Hepatocyte (in vitro differentiated cells): Measurements from ENCODE around the gene PKP4. TPM values are rescaled to one million over a fixed set of nuclear protein-coding genes. Genes with fewer than 3 reads are reported as not detected.

Source experiments
- DNase-seq: peaks from one replicate; pipeline ENCODE4 v3.0.0-alpha.2; 2016; ENCODE audit warnings: low spot score
- H2AFZ ChIP-seq: fragments of 200-600 bp; sonication (generic); 2 replicates; pipeline ENCODE4 v1.6.0; 2016; ENCODE audit warnings: antibody characterized with exemption, mild to moderate bottlenecking
- H3K27ac ChIP-seq: fragments of 200-600 bp; sonication (generic); 2 replicates; pipeline ENCODE4 v1.5.1; 2016; ENCODE audit warnings: mild to moderate bottlenecking
- H3K27me3 ChIP-seq: fragments of 200-600 bp; sonication (generic); 2 replicates; pipeline ENCODE4 v1.6.1; 2016
- H3K36me3 ChIP-seq: fragments of 200-600 bp; sonication (generic); replicated peaks from 2 replicates; pipeline ENCODE4 v1.5.1; 2016; ENCODE audit warnings: low read depth; ENCODE audit not compliant: insufficient read depth
- H3K4me1 ChIP-seq: fragments of 200-600 bp; sonication (generic); 2 replicates; pipeline ENCODE4 v1.5.1; 2016; ENCODE audit warnings: mild to moderate bottlenecking, moderate library complexity; ENCODE audit not compliant: insufficient read depth
- H3K4me2 ChIP-seq: fragments of 200-600 bp; sonication (generic); 2 replicates; pipeline ENCODE4 v1.6.0; 2016
- H3K4me3 ChIP-seq: fragments of 200-600 bp; sonication (generic); 2 replicates; pipeline ENCODE4 v1.5.1; 2016; ENCODE audit warnings: mild to moderate bottlenecking
- H3K79me2 ChIP-seq: fragments of 200-600 bp; sonication (generic); 2 replicates; pipeline ENCODE4 v1.6.0; 2017; ENCODE audit warnings: mild to moderate bottlenecking
- H3K9me2 ChIP-seq: fragments of 200-600 bp; sonication (generic); replicated peaks from 2 replicates; pipeline ENCODE4 v1.6.0; 2017; ENCODE audit warnings: mild to moderate bottlenecking; ENCODE audit not compliant: insufficient read depth
- H3K9me3 ChIP-seq: fragments of 200-600 bp; sonication (generic); 2 replicates; pipeline ENCODE4 v1.5.1; 2016; ENCODE audit warnings: low read depth, mild to moderate bottlenecking
- H4K20me1 ChIP-seq: fragments of 200-600 bp; sonication (generic); 2 replicates; pipeline ENCODE4 v1.6.0; 2016; ENCODE audit warnings: mild to moderate bottlenecking; ENCODE audit not compliant: insufficient read depth, poor library complexity, severe bottlenecking
- EZH2 ChIP-seq: fragments of 200-600 bp; sonication (generic); IDR thresholded peaks from 2 replicates; pipeline ENCODE4 v1.6.1; 2016; ENCODE audit warnings: antibody characterized with exemption, mild to moderate bottlenecking, borderline replicate concordance
- EZH2phosphoT487 ChIP-seq: fragments of 200-600 bp; sonication (generic); IDR thresholded peaks from one replicate; pipeline ENCODE4 v1.6.1; 2018; ENCODE audit warnings: antibody characterized with exemption, mild to moderate bottlenecking, low read depth, moderate library complexity; ENCODE audit not compliant: unreplicated experiment, severe bottlenecking
- WGBS: methylation state at CpG from one replicate; pipeline ENCODE4 v1.1.6; 2016; ENCODE audit warnings: low lambda C conversion rate; ENCODE audit errors: missing lambda C conversion rate; 5-methylcytosine and 5-hydroxymethylcytosine counted together
- polyA plus RNA-seq: library from polyadenylated mRNA; unstranded; fragments of >200 nt; fragmentation: Nextera tagmentation; extraction: Ambion mirVana; gene quantifications from 2 replicates; pipeline ENCODE4 v1.2.1, GENCODE V29; 2016
- total RNA-seq: library from RNA; depleted of rRNA; stranded (reverse); fragments of >200 nt; gene quantifications from 2 replicates; pipeline ENCODE4 v1.2.3, GENCODE V29; 2014
- TF ChIP-seq, protein P1 (sequence below): fragments of 200-600 bp; sonication (generic); IDR thresholded peaks from 2 replicates; pipeline ENCODE4 v1.5.1; 2016; ENCODE audit warnings: antibody characterized with exemption, mild to moderate bottlenecking; ENCODE audit not compliant: poor library complexity

The PKP4 gene
- total and polyA plus RNA-seq, 2 experiments from 2014 or later, result 10.6 to 32.2 TPM

GRCh38 chr2:158543957-158544356 is 87.2 kb downstream of the PKP4 start:
- Histone ChIP-seq H3K9me2 (no peaks in the 10 kb centered on the region), H3K9me3 (no peaks in the 10 kb centered on the region), H3K27me3 (no peaks in the 10 kb centered on the region), H2AFZ (no peak overlapping the region), H3K79me2 (no peaks in the 10 kb centered on the region), H3K4me1 (peaks cover 10% of the 10 kb centered on the region), H3K27ac (no peak overlapping the region), H3K4me3 (no peak overlapping the region), H3K36me3 (no peaks in the 10 kb centered on the region), H3K4me2 (no peak overlapping the region), H4K20me1 (no peaks in the 10 kb centered on the region)
- no peak for DNase-seq
- no peak for TF ChIP-seq EZH2phosphoT487
- TF ChIP-seq EZH2, result no peak
- TF ChIP-seq, protein P1, sequence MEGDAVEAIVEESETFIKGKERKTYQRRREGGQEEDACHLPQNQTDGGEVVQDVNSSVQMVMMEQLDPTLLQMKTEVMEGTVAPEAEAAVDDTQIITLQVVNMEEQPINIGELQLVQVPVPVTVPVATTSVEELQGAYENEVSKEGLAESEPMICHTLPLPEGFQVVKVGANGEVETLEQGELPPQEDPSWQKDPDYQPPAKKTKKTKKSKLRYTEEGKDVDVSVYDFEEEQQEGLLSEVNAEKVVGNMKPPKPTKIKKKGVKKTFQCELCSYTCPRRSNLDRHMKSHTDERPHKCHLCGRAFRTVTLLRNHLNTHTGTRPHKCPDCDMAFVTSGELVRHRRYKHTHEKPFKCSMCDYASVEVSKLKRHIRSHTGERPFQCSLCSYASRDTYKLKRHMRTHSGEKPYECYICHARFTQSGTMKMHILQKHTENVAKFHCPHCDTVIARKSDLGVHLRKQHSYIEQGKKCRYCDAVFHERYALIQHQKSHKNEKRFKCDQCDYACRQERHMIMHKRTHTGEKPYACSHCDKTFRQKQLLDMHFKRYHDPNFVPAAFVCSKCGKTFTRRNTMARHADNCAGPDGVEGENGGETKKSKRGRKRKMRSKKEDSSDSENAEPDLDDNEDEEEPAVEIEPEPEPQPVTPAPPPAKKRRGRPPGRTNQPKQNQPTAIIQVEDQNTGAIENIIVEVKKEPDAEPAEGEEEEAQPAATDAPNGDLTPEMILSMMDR, result no peak
- 96% methylated on average over 2 of the region's 2 CpGs for WGBS

- Histone ChIP-seq H3K36me3 (no peaks in the 10 kb centered on the region), H3K9me2 (no peaks in the 10 kb centered on the region), H2AFZ (no peak overlapping the region), H3K4me2 (no peak overlapping the region), H3K27ac (no peak overlapping the region), H3K4me3 (no peak overlapping the region), H3K79me2 (no peaks in the 10 kb centered on the region), H3K9me3 (no peaks in the 10 kb centered on the region), H3K27me3 (no peaks in the 10 kb centered on the region), H3K4me1 (no peaks in the 10 kb centered on the region), H4K20me1 (no peaks in the 10 kb centered on the region)
- 81% methylated on average over 1 of the region's 1 CpG for WGBS
- TF ChIP-seq, protein P1, result no peak
- TF ChIP-seq EZH2 (no peak), EZH2phosphoT487 (no peak)
- no peak for DNase-seq
Observed at GRCh38 chr2:158544998-158545397, 88.2 kb downstream of the PKP4 start.

- Histone ChIP-seq H3K9me2 (no peaks in the 10 kb centered on the region), H3K27ac (no peak overlapping the region), H3K4me1 (no peaks in the 10 kb centered on the region), H3K36me3 (no peaks in the 10 kb centered on the region), H2AFZ (no peak overlapping the region), H3K9me3 (no peaks in the 10 kb centered on the region), H3K27me3 (no peaks in the 10 kb centered on the region), H3K4me2 (no peak overlapping the region), H4K20me1 (no peaks in the 10 kb centered on the region), H3K4me3 (no peak overlapping the region), H3K79me2 (no peaks in the 10 kb centered on the region)
- no peak for DNase-seq
- 96% methylated on average over 2 of the region's 2 CpGs for WGBS
- TF ChIP-seq EZH2, result no peak
- TF ChIP-seq, protein P1, result no peak
Observed at GRCh38 chr2:158546412-158547144, 89.8 kb downstream of the PKP4 start.
